HepG2 (cell line): ENCODE data around the gene UNC50. TPM values are rescaled to one million over a fixed set of nuclear protein-coding genes. Genes with fewer than 3 reads are reported as not detected.

Experiments
- ATAC-seq: fragments of 200-7000 bp; cut with Tn5 transposase; 3 replicates; pipeline ENCODE4 v1.9.1; 2020; ENCODE audit warnings: mild to moderate bottlenecking, moderate library complexity
- BruUV-seq: library from RNA; stranded (reverse); fragments of 400-500 nt; replicated peaks from 2 replicates; lab custom pipeline; 2021; lab: Mats Ljungman, UMichigan
- CTCF ChIA-PET: fragments of 300-600 bp; formaldehyde crosslinking; extraction: SDS; loops from one replicate; lab custom pipeline; 2021; ENCODE audit warnings: low total read pairs, inconsistent platforms, low intra/inter-chr PET ratio; lab: Yijun Ruan, JAX
- POLR2A ChIA-PET: fragments of 350-600 bp; sonication (Branson Sonifier 250); formaldehyde crosslinking; loops from one replicate; lab custom pipeline; 2020; ENCODE audit warnings: antibody characterized with exemption, inconsistent platforms; lab: Yijun Ruan, JAX
- DNase-seq: peaks from one replicate; pipeline ENCODE4 v3.0.0-alpha.2; 2015; ENCODE audit warnings: low spot score
- FAIRE-seq: peaks from 3 replicates; lab custom pipeline; 2011; peaks lifted over from hg19 to GRCh38; lab: Jason Lieb, UNC
- H2AFZ ChIP-seq: one replicate; pipeline ENCODE4 v1.6.1; 2011; ENCODE audit warnings: low read length, inconsistent platforms
- H3K27ac ChIP-seq: fragments of 300-600 bp; 3 replicates; pipeline ENCODE4 v1.8.0; 2011; ENCODE audit warnings: mixed run types, mild to moderate bottlenecking, mixed read lengths, low read length, inconsistent platforms; ENCODE audit not compliant: insufficient read depth; ENCODE audit errors: extremely low read length
- H3K27me3 ChIP-seq, 2 experiments: fragments of 200-600 bp in 1 of 2; 2 replicates in 1 of 2; 3 replicates in 1 of 2; pipeline versions ENCODE4 v1.6.0 to v1.8.0; 2011; ENCODE audit warnings: low read length in 2 of 2, mild to moderate bottlenecking in 2 of 2, moderate library complexity in 2 of 2, inconsistent platforms in 1 of 2; ENCODE audit not compliant: insufficient read depth in 2 of 2, control insufficient read depth in 1 of 2
- H3K36me3 ChIP-seq, 2 experiments: fragments of 200-600 bp in 1 of 2; replicated peaks in 1 of 2; 2 replicates in 1 of 2; 3 replicates in 1 of 2; pipeline versions ENCODE4 v1.5.1 to v1.8.0; 2011; ENCODE audit warnings: low read length in 2 of 2, inconsistent platforms in 1 of 2; ENCODE audit not compliant: insufficient read depth in 2 of 2, control insufficient read depth in 1 of 2
- H3K4me1 ChIP-seq: 2 replicates; pipeline ENCODE4 v1.5.1; 2012; ENCODE audit warnings: low read length, inconsistent platforms; ENCODE audit not compliant: insufficient read depth
- H3K4me2 ChIP-seq: 2 replicates; pipeline ENCODE4 v1.6.0; 2011; ENCODE audit warnings: low read depth, low read length, inconsistent platforms
- H3K4me3 ChIP-seq, 3 experiments: fragments of 200-600 bp in 1 of 3; sonication (generic), shearing (Covaris generic) in 1 of 3; replicated peaks in 1 of 3; 2 replicates each; pipeline ENCODE4 v1.5.1; 2011 to 2016; ENCODE audit warnings: low read length in 3 of 3, inconsistent platforms in 2 of 3, low read depth in 2 of 3, mild to moderate bottlenecking in 2 of 3, control low read depth in 1 of 3, mixed read lengths in 1 of 3; ENCODE audit not compliant: insufficient read depth in 1 of 3
- H3K79me2 ChIP-seq: one replicate; pipeline ENCODE4 v1.6.1; 2011; ENCODE audit warnings: low read length, inconsistent platforms; ENCODE audit not compliant: insufficient read depth
- H3K9ac ChIP-seq: 2 replicates; pipeline ENCODE4 v1.6.0; 2011; ENCODE audit warnings: mild to moderate bottlenecking, low read depth, low read length, inconsistent platforms; ENCODE audit not compliant: insufficient read depth
- H3K9me3 ChIP-seq: 2 replicates; pipeline ENCODE4 v1.5.1; 2012; ENCODE audit warnings: mild to moderate bottlenecking, low read length
- H4K20me1 ChIP-seq: 2 replicates; pipeline ENCODE4 v1.6.0; 2011; ENCODE audit warnings: inconsistent platforms, mild to moderate bottlenecking, low read length, moderate library complexity; ENCODE audit not compliant: insufficient read depth
- ATAD3A ChIP-seq: sonication (generic); formaldehyde crosslinking; IDR thresholded peaks from 2 replicates; pipeline ENCODE4 v1.4.0; 2020; ENCODE audit warnings: missing genetic modification reagents
- ATF4 ChIP-seq, 2 experiments: fragments of 450-650 bp in 1 of 2; sonication (generic) in 1 of 2; formaldehyde crosslinking; IDR thresholded peaks; 2 replicates each; pipeline versions ENCODE4 v1.5.0 to v1.8.0; 2020 to 2022; ENCODE audit warnings: mild to moderate bottlenecking in 1 of 2, missing genetic modification reagents in 1 of 2
- CEBPB ChIP-seq: IDR thresholded peaks from 2 replicates; pipeline ENCODE4 v1.6.1; 2011; ENCODE audit warnings: low read depth, low read length, improper control_type of control experiment, borderline replicate concordance
- CEBPG ChIP-seq: IDR thresholded peaks from 2 replicates; pipeline ENCODE4 v1.6.1; 2016
- CHCHD3 ChIP-seq: sonication (generic); formaldehyde crosslinking; IDR thresholded peaks from 2 replicates; pipeline ENCODE4 v1.8.0; 2022; ENCODE audit warnings: mild to moderate bottlenecking, missing genetic modification reagents, moderate library complexity
- E2F2 ChIP-seq: sonication (generic); formaldehyde crosslinking; IDR thresholded peaks from 2 replicates; pipeline ENCODE4 v1.4.0; 2020; ENCODE audit warnings: missing genetic modification reagents, borderline replicate concordance
- TIGD3 ChIP-seq: sonication (generic); formaldehyde crosslinking; IDR thresholded peaks from 2 replicates; pipeline ENCODE4 v1.5.1; 2020; ENCODE audit warnings: mild to moderate bottlenecking, missing genetic modification reagents, borderline replicate concordance
- ZNF704 ChIP-seq: sonication (generic); formaldehyde crosslinking; IDR thresholded peaks from 2 replicates; pipeline ENCODE4 v1.8.1; 2023; ENCODE audit warnings: mild to moderate bottlenecking, inconsistent platforms, moderate library complexity, missing genetic modification reagents, borderline replicate concordance
- WGBS: methylation state at CpG from one replicate; pipeline ENCODE4 v1.1.6; 2017; ENCODE audit warnings: low lambda C conversion rate; 5-methylcytosine and 5-hydroxymethylcytosine counted together
- in situ Hi-C: cut with HindIII; loops from 2 replicates; pipeline ENCODE4 v1.10.0; 2017; ENCODE audit warnings: low pct_unique_long_range_greater_than_20kb; ENCODE audit not compliant: extremely low pct_ligation_motif_present
- intact Hi-C: fragments of 100-400 bp; cut with micrococcal nuclease; formaldehyde crosslinking; loops from one replicate; pipeline ENCODE4 v1.10.0; 2022; ENCODE audit not compliant: unreplicated experiment
- polyA plus RNA-seq, 8 experiments: library from polyadenylated mRNA; depleted of rRNA in 3 of 8; stranded (reverse) in 7 of 8; unstranded in 1 of 8; fragments of >200 nt; fragmentation: Illumina TruSeq in 4 of 8; extraction: Trizol in 4 of 8; gene quantifications; 2 replicates each; pipeline versions ENCODE4 v1.2.1 to v1.2.3, GENCODE V29; 2011 to 2016; ENCODE audit warnings: low read depth in 4 of 8, missing spikeins in 1 of 8, mixed read lengths in 1 of 8; ENCODE audit not compliant: insufficient read depth in 1 of 8
- total RNA-seq, 5 experiments: library from RNA; depleted of rRNA; stranded (reverse); fragments of >200 nt; fragmentation: Illumina TruSeq; extraction: Trizol; gene quantifications; 2 replicates each; pipeline ENCODE4 v1.2.3, GENCODE V29; 2016; ENCODE audit warnings: low read depth in 1 of 5

UNC50 gene
- total and polyA plus RNA-seq, 2 of the 13 experiments (the other 11 are each of a cell fraction or from before 2014, with no cell fraction given) = 92.6 to 95.6 TPM

GRCh38 chr2:98664323-98664722 lies 55.9 kb downstream of the UNC50 start:
- intact Hi-C loops (no loop called here), in situ Hi-C loops (no loop called here)
- no peaks in the 10 kb centered on the region for H3K4me1 ChIP-seq
- FAIRE-seq (no peak), DNase-seq (no peak), ATAC-seq (no peak)
- CTCF ChIA-PET = no interaction called here
- BruUV-seq = no TSS peak
- H3K4me2 ChIP-seq = no peak overlapping the region
- no peaks in the 10 kb centered on the region for H4K20me1 ChIP-seq
- H3K27ac ChIP-seq = no peak overlapping the region
- H3K9me3 ChIP-seq = no peaks in the 10 kb centered on the region
- 96% methylated on average over 3 of the region's 3 CpGs for WGBS
- H3K36me3 ChIP-seq = peaks cover 2 to 55% of the 10 kb centered on the region in 2 experiments
- POLR2A ChIA-PET = no interaction called here
- H3K9ac ChIP-seq = no peak overlapping the region
- TF ChIP-seq TIGD3 (CRISPR knock-in tag) (no peak), ATF4 (CRISPR knock-in tag; IDR thresholded peaks at IDR 0.05) (peak in 1 of 2 experiments; percentile 88; a peak in 2 of 4 replicates), CEBPG (peak; percentile 68), CEBPB (peak; percentile 61)
- no peak overlapping the region for H2AFZ ChIP-seq
- no peak overlapping the region for H3K4me3 ChIP-seq
- no peaks in the 10 kb centered on the region for H3K79me2 ChIP-seq
- H3K27me3 ChIP-seq = no peaks in the 10 kb centered on the region

- Histone ChIP-seq H3K9me3 (no peaks in the 10 kb centered on the region), H3K27ac (no peak overlapping the region), H3K79me2 (no peaks in the 10 kb centered on the region), H3K27me3 (no peaks in the 10 kb centered on the region), H3K36me3 (peaks cover 2 to 59% of the 10 kb centered on the region in 2 experiments), H3K4me2 (no peak overlapping the region), H3K4me3 (no peak overlapping the region), H2AFZ (no peak overlapping the region), H4K20me1 (no peaks in the 10 kb centered on the region), H3K4me1 (no peaks in the 10 kb centered on the region), H3K9ac (no peak overlapping the region)
- BruUV-seq = no TSS peak
- ATAC-seq (no peak), DNase-seq (no peak), FAIRE-seq (peak; percentile 4)
- in situ Hi-C loops (no loop called here), intact Hi-C loops (no loop called here)
- CTCF ChIA-PET = no interaction called here
- POLR2A ChIA-PET = no interaction called here
- 98% methylated on average over 3 of the region's 3 CpGs for WGBS
- no peak for TF ChIP-seq ATAD3A (CRISPR knock-in tag)
- TF ChIP-seq CHCHD3 (CRISPR knock-in tag) = no peak
- no peak for TF ChIP-seq ZNF704
- TF ChIP-seq E2F2 = no peak
These were observed 57.3 kb downstream of the UNC50 start for GRCh38 chr2:98665677-98666076.
